GM18861 (cell line): ENCODE results near the gene ATP8B4.
"Not testable (repeated sequence)": the region's sequence is repeated elsewhere in the genome, so short reads cannot be mapped to it uniquely, and the experiment has no call there.

ENCODE experiments used
- ATAC-seq: cut with Tn5 transposase; IDR thresholded peaks from one replicate; pipeline ENCODE4 v1.9.1; 2021; ENCODE audit not compliant: unreplicated experiment

The ATP8B4 gene

DNA sequence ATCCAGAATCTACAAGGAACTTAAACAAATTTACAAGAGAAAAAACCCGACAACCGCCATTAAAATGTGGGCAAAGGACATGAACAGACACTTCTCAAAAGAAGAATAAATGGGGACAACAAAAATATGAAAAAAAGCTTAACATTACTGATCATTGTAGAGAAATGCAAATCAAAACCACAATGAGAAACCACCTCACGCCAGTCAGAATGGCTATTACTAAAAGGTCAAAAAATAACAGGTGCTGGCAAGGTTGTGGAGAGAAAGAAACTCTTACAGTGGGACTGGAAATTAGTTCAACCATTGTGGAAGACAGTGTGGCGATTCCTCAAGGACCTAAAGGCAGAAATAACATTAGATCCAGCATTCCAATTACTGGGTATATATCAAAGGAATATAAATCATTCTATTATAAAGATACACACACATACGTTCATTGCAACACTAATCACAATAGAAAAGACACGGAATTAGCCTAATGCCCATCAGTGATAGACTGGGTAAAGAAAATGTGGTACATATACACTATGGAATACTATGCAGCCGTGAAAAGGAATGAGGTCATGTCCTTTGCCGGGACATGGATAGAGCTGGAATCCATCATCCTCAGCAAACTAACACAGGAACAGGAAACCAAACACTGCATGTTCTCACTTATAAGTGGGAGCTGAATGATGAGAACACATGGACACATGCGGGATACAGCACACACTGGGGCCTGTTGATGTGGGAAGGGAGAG is 155.8 kb downstream of the ATP8B4 start:
- ATAC-seq, result not testable (repeated sequence)

DNA sequence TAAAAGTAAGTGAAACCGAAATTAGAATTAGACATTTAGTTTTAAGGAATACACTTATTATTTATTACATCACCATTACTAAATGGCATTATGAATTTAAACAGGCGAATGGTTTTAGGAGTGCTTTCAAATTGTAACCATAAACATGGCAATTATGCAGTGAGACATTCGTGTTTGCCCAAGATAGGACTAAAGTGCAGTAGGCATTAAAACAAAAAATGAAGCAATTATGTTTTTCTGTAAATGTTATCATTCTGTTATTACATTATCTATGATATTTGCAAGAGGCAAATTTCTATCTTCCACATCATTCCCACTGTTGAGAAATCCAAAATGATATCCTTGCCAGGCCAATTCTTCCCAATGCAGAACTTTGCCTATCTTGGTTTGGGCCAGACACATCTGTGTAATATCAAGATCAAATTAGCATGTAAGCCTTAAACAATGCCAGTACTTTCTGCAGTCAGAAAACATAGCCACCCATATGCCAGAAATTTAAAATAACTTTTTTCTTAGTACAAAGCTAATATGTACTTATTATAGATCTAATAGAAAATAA is 156.9 kb downstream of the ATP8B4 start:
- ATAC-seq, result no peak

DNA sequence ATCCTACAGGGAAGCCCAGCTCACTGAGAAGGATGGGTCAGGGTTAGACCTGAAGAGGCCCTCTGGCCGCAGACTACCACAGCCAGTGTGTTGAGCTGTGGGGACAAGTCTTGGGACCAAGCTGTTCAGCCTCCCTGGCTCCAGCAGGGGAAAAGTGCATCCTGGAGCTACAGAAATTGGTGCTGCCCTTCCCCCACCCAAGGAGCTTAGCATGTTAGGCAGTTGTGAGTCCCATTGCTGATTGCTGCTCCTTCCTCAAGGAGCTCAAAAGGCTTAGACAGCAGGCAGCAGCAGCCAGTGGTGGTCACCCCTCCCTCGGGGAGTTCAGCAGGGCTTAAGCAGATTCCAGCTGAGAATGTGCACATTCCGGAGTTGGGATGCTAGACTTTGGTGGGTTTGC is 165.6 kb downstream of the ATP8B4 start:
- ATAC-seq, result no peak

DNA sequence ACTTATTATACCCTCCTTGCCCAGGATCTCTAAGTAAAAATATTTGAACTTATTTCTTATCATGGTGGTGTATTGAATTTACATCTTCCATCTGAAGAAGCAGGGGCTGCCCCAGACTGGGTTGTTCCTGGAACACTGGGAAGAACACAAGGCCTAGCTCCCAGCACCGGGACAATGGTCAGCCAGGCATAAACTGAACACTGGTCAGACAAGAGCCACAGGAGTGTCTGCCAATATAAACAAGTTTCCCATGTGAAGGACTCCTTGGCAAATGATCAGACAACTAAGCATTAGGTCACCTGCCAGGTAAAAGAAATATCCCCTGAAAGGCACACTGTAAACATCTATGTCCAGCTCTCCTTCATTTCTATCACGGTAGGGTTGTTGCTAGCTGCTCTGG is 172.4 kb downstream of the ATP8B4 start:
- no peak for ATAC-seq

DNA sequence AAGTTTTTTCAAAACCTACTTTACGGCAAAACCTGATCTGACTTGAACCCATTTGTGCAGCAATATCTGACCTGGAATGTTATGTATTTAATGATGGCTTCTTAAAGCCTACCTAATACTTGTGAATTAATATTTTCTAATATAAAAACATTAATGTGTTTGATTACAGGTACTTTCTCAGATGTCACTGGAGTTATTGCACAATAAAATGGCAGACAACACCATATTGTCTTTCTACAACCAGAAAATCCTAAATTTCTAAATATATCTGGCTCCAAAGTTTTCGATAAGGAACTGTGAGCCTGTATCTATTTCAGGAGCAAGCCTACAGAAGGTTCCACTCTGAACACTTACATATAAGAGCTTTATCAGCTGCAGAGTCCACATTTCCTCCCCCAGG is 184.5 kb downstream of the ATP8B4 start:
- no peak for ATAC-seq

DNA sequence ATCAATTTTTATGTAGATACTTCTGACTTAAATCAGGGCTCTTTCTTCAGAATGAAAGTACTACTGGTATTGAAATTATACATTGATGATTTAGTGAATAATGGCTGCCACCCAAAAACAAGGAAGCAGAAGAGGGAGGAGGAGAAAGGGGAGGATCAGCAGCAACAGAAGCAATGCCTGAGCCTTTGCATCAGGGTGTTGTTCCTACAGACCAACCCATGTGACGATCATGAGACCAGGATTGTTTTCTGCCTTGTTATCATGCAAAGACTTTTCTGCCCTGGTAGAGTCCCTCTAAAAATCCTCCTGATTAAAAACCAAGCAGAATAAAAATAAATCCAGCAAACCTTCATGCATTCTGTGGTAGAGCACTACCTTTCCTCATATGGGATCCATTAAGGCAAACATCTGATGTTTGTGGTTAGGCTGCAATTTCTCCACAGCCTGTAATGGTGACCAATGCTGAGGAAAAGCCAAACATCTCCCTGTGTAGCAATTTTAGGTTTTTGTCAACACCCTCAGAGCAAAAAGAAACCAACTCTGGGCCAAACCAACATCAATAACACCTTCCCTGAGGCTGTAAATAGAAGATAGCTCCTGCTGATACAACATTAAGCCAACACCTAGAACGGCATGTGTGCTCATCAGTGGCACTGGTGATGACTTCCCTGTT is 191.7 kb downstream of the ATP8B4 start:
- ATAC-seq, result no peak

DNA sequence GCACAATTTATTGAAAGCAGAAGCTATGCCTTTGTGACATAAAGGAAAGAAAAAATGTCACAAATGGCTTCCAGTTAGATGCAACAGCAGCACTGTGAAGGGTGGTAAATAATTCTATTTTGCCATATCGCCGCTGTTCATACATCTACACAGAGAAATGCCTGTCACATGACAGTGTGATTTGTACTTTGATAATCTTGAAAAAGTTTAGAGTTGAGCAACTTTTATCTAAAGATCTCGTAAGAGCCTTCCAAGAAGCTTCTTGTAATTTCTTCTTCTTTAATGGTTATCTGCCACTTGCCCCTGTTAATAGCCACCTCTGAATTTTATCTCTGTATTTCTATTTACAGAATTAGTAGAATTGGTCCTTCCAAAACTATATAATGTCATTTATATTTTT is 192.3 kb downstream of the ATP8B4 start:
- ATAC-seq, result no peak

DNA sequence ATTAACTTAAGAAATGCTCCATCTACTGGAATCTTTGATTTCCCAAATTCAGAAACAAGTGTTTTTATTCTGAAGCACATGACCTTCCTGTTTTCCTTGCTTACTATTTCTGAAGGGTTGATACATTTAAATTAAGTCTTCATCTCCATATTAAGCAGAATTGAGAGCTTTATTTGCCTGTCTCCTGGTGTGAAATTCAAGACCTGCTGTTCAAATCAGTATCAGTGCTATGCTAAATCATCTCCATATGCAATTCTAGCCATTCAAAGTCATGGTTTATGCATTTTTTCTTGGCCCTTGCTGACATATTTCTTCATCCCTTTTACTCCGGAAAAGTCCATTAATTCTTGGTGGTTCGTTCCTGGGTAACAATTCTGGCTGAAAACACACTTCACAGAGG is 195.4 kb downstream of the ATP8B4 start:
- ATAC-seq, result no peak

DNA sequence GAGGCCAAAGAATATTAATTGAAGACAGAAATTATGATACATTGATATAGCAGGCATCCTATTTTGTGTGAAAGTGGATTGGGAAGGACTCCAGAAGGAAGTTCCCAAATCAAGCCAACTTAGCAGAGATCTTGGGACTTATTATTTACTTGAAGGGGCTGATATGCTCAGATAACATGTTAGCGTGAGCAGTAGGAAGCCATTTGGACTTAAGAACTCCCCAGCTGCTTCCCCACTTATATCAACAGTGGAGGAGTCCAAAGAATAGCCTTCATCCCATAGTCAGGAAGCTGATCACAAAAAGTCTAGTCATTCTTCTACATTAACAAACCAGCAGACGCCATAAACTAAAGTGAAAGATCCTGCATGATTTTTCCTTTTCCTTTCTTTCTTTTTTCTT is 200.0 kb downstream of the ATP8B4 start:
- no peak for ATAC-seq

DNA sequence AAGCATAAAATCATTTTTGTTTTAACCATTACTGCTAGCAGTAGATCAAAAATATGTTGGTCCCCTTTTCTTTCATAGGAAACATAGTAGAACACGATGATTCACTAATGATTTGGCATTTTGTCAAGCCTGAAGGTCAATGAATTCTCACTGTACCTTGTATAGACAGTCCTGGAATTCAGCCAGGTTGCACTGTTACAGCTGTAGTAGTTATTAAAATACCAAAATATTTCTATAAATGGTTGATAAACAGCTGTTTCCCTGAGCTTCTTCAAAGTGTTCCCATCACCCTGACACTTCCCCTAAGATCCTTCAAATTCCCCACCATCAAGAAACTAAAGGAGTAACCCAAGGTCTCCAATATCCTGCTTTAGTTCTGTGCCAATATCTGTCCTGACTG is 200.9 kb downstream of the ATP8B4 start:
- ATAC-seq, result no peak

DNA sequence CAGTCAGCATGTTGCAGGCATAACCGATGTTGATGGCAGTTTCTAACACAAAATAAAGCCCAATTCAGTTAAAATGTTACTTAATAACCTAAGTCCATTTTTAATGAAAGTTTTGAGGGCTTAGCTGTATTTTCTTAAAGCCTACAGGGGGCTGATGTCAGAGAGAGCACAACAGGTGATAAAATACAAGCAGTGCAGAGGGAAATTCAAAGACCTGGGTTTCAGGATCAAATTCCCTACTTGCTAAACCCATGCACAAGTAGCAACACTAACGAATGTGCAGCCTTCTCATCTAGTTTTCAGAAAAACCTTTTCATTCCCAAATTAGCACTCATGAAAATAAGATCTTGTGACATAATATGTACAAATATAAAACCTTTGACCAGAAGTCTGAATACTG is 202.0 kb downstream of the ATP8B4 start:
- ATAC-seq, result no peak

DNA sequence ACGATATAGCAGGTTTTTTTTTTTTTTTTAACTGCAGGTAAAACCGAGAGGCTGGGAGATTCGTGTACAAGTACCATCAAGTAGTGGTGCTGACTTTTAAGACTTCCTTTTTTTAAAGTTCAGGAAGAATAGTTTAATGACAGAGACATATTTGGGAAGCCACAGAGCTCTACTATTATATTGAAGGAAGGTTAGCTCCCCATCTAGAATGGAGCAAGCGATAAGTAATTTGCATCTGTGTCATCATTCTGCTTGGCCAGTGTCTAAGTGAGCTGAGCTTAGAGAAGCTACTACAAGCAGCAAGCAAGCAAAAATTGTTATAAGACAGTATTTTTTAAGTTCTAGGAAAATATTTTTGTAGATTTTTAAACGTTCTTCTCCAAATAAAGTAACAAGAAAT is 203.2 kb downstream of the ATP8B4 start:
- no peak for ATAC-seq

DNA sequence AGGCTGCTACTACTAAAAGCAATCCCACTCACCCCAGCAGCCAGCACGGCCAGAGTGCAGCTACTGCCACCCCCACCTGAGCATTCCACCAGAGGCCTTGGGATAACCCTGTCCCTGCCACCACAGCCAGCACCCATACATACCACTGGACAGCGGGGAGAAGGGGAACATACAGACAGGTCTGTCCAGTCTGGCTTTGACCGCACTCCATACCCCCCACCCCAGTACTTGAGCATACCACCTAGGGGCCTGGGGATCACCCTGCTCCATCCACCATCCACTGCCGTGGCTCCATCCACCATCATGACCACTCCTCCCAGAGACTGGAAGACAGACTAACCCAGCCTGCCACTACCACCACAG is 210.1 kb downstream of the ATP8B4 start:
- ATAC-seq, result no peak

DNA sequence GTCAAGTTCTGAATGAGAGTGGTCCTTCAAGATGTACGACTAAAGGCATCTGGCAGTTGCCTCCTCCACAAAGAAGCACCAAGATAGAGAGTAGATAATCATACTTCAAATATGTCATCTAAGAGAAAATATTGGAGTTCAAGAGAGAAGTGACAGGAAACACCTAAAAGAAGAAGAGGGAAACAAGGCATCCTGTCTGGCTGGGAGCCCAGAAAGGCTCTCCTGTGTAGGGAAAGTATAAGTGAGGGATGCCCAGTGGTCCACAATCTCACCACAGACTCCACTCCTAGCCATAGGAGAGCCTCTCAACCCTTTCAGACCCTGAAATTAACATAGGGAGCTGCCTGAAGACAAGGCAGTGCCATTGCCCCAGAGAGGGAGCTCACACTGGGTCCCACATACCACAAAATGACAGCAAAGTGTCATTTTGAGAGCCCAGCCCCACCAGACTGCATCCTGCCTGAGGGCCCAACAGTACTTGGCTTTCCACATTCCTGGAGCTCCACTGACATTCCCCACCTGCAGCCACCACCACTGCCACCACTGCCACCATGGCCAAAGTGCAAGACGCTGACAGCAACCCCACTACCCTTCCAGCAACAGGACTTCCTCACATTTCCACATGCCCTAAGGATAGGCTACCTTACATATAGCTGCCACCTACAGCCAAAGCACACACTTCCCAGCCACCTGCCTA is 210.6 kb downstream of the ATP8B4 start:
- no peak for ATAC-seq

DNA sequence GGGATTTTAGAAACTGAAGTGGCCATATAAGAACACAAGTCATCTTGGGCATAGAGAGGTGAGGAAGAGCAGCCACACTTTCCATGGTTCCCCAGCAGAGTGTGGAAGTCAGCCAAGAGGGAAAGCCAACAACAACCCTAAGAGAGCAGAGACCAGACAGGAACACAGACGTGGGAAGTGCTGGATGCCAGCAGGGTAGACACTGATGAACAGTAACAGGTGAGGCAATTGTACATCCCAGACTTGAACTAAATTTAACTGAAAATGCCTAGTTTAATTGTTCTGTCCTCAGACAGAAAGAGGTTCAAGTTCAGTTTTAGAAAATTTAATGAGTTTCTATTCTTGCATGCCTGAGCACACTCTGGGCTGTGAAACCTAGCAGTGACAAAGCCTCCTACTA is 212.1 kb downstream of the ATP8B4 start:
- no peak for ATAC-seq

DNA sequence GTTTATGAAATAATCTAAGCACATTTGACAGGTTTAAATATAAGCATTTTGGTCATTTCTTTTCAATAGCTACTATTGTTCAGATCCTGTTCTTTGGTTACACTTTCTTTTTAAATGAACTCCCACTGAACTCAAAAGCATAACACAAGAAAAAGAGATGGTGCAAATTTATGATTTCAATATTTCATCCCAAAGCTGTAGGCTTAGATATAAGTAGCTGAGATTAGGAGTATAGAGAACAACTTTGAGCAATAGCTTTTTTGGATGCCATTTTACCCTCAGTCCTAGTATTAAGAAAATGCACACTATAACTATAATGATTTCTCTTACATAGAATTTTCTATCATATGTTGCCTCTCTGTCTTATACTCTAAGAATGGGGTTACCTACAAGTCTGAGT is 213.8 kb downstream of the ATP8B4 start:
- no peak for ATAC-seq

DNA sequence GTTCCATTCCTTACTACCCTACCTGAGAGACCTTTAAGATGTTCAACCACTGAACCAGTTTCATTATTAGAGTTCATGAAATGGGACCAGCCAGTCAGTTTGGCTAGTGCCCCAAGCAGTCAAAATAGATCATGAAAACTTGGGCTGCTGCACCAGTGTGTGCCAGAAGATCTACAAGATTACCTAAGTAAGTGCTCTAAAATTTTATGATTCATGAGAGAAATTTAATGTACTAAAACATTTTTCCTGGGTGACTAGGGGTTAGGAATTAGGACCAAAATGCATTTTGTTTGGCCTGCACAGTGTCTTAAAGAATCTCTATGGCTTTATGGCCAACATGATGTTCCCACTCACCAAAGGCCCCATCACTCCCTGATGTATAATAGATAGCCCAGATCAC is 214.7 kb downstream of the ATP8B4 start:
- no peak for ATAC-seq

DNA sequence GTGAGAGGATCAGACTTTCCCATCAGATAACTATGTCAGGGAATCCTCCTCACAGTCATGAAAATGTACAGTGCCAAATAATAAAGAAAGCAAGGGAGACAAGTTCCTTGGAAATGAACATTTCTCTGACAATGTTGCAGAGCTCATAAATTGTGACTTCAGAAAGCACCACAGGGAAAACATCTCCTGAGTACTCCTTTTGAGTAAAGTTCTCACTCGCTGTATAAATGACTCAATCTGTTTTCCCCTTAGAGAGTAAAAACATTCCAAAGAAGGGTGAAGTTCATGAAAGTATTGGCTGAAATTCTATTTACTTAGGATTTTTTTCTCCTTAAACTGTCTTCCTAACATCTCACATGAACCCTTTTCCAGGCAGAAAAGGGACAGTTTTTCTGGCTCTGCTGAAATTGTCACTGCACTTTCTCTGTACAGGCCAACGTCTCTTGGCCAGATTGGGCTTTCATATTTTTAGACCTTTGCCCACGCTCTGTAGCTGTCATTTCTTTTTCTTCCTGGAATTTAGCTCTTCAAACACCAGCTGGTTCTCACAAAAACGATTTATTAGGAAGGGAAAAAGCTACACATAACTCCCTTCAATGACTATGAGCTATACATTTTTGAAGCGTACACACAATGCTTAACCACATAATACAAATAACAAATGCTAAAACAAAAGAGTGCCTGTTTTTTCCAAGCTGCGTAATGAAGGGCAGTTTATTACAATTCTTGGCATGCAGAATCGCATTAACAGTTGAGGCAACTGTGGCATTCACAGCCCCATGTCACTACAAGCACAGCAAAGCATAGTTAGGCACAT is 216.1 kb downstream of the ATP8B4 start:
- ATAC-seq, result no peak

DNA sequence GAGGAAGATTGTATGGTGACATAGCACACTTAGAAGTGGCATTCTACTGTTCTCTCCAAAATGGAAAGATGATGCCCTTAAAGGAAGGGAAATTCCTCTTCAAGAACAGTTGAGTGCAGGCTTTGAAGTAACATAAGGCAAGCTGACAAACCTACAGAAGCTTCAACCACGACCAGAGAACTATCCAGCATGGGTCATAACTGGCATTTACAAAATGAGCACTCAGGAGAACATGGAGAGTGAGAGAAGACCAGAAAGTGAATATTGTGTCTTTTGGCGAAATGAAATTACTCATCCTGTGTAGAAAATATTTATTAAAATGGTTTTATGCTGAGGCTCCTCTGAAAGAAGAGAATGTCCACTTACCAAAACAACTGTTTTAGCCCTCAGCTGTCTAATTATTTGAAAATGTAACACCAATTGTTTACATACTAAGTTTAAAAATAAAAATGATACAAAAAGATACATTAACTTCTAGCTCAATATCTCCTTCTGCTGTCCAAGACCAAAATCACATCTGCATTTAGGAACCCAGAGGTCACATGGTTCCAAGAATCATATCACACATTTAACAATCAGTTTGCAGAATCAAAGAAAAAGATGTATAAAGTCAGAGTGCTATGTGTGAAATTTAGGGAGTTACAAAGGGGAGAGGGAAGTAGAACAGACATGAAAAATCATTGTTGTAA is 216.9 kb downstream of the ATP8B4 start:
- ATAC-seq, result no peak

DNA sequence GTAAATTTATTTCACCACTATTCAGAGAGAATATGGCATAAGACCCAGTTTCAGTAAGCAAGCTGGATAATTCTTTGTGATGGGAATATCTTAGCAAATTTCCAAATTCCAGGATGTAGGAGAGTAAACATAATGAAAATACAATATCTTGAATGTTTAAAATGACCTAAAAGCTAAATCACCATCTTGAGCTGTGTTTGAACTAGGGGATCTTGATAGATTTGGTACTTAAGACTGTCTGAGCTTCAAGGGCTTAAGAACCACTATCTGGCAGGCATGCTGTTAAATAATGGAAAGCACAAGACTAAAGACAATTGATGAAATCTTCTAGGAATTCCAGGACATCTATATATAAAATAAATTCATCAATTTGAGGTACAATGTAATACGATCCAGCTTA is 217.7 kb downstream of the ATP8B4 start:
- ATAC-seq, result no peak

DNA sequence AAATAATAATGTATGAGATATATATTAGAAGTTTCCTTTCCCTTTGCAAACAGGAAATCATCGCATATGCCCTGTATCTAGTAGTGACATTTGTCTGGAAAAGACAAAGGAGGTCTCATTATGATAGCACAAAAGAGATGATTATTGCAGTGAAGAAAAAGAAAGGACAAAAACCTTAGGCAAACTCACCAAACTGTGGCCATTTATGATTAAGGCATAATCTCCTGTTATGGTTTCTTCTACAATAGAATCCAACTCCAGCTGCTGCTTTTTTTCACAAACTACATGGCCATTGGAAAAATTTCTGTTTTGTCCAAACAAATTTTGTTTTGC is 218.2 kb downstream of the ATP8B4 start:
- no peak for ATAC-seq
